GM20000 (cell line): ENCODE data around the gene RXRA.
A peak's percentile ranks its signal among the peaks of the same experiment; 100 is the strongest.

Experiments used
- DNase-seq: peaks from one replicate; pipeline ENCODE4 v3.0.0; 2012; ENCODE audit warnings: low spot score
- CTCF ChIP-seq: IDR thresholded peaks from 2 replicates; pipeline ENCODE4 v1.5.1; 2012; ENCODE audit warnings: mild to moderate bottlenecking, control low read depth; ENCODE audit errors: extremely low read depth, missing control alignments

Gene RXRA

DNA sequence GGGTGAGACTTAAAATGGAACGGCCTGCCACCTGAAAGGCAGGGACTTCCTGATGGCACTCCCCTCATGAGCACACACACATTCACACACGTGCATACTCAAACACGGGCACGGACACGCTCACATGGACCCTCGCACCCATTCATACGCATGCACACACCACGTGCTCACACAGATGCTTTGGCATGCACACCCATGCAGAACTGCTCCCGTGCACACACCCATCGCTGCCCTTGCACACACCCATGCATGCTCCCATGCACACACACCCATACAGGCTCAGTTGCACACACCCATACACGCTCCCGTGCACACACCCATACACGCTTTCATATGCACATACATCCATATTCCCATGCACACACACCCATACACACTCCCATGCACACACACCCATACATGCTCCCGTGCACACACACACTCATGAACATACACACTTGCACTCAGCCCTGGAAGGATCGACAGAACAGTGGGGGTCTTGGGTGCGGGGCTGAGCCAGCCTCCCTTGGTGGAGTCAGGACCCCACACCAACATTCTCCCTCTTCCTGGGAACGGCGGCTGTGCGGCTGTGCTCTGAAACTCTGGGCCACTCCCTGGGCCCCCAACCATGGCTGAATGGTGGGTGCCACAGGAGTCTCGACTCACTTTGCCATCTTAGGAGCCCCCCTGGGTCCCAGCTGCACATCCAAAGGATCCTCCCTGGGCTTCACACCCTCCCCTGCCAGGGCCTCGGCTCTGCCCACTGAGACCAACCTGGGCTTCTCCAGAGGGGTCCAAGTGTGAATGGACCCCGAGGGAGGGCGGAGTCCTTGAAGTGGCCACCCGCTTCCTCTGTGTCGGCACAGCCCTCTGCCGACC, 115.2 kb downstream of the RXRA start:
- no peak for TF ChIP-seq CTCF
- no peak for DNase-seq

GRCh38 chr9:134442085-134442474, 115.8 kb downstream of the RXRA start:
- DNase-seq = no peak
- no peak for TF ChIP-seq CTCF

- DNase-seq = no peak
- TF ChIP-seq CTCF = no peak
Observed at GRCh38 chr9:134442486-134443173, 116.4 kb downstream of the RXRA start.

DNA sequence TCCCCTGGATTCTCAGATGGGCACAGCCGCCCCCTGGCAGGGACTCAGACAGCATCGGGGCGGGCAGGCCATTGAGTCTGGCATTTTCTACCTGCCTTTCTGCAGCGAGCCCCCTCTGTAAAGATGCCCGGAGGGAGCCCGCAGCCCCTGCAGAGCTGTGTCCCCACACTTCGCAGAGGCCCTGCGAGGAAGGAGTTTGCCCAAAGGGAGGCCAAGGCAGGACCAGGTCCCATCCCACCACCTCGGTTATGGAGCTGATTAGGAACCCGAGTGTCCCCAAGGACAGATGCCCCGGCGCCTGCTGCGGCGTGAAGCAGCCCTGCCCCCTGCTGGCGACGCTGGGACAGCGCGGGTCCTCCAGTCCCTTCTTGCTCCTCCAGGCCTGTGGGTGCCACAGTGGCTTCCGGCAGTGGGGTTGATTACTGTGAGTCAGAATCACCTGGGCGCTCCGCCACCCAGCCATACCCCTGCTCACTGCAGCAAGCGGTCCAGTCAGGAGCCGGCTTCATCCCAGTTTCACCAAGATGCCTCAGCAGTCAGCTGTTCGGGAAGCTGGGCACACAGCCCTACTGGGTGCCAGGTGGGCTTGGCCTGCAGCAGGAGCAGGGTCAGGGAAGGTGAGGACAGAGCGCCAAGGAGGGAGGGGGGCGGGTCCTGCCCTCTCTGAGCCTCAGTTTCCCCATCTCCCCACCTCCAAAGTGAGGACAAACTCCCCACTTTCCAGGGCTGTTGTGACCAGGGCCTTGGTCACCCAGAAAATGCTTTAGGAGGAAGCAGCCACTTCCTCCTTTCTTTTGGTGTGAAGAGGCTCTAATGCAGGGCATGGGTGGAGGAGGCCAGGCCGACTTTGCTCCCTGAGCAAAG, 117.2 kb downstream of the RXRA start:
- peak; percentile 95 for TF ChIP-seq CTCF
- peak; percentile 94 for DNase-seq

DNA sequence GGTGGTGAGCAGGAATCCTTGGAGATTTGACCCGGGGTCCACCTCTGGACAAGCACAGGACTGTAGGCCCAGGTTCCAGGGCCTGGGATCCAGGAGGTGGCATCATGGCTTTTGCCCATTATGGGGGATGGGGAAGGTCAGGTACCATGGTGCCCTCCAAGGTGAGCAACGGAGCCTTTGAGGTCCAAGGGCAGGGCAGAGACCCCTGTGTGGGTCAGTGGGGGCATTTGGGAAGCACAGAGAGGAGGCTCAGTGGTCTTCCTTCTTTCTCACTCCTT, 117.7 kb downstream of the RXRA start:
- TF ChIP-seq CTCF = no peak
- no peak for DNase-seq

- DNase-seq = no peak
- no peak for TF ChIP-seq CTCF
Observed at GRCh38 chr9:134445000-134445399, 118.7 kb downstream of the RXRA start.
